GM12892 (cell line): ENCODE measurements around the gene MAGI2.
"Not testable (repeated sequence)": the region's sequence is repeated elsewhere in the genome, so short reads cannot be mapped to it uniquely, and the experiment has no call there.

ENCODE experiments used
- DNase-seq: peaks from one replicate; pipeline ENCODE4 v3.0.0; 2011; ENCODE audit not compliant: insufficient read length
- FAIRE-seq: peaks from 2 replicates; lab custom pipeline; 2011; peaks lifted over from hg19 to GRCh38; lab: Jason Lieb, UNC
- POLR2A ChIP-seq: IDR thresholded peaks from 2 replicates; pipeline ENCODE4 v1.6.1; 2011; ENCODE audit warnings: low read depth, low read length, control low read depth
- POLR2AphosphoS5 ChIP-seq: IDR thresholded peaks from 2 replicates; pipeline ENCODE4 v1.6.1; 2011; ENCODE audit warnings: low read depth, low read length, control low read depth
- TAF1 ChIP-seq: IDR thresholded peaks from 2 replicates; pipeline ENCODE4 v1.6.1; 2011; ENCODE audit warnings: low read depth, mild to moderate bottlenecking, control low read depth, low read length, borderline replicate concordance

The MAGI2 gene

GRCh38 chr7:78007231-78007630 lies 1446.2 kb downstream of the MAGI2 start:
- TF ChIP-seq TAF1 (no peak), POLR2A (no peak), POLR2AphosphoS5 (no peak)
- DNase-seq (no peak), FAIRE-seq (no peak)

- no peak for FAIRE-seq
- TF ChIP-seq POLR2A (no peak), TAF1 (no peak), POLR2AphosphoS5 (no peak)
- DNase-seq, result no peak
Measured at GRCh38 chr7:78006063-78006755, 1447.3 kb downstream of the MAGI2 start.

- TF ChIP-seq POLR2AphosphoS5 (no peak), POLR2A (no peak), TAF1 (no peak)
- FAIRE-seq (no peak), DNase-seq (no peak)
Measured at GRCh38 chr7:78002715-78003114, 1450.8 kb downstream of the MAGI2 start.

GRCh38 chr7:78002021-78002420 lies 1451.4 kb downstream of the MAGI2 start:
- DNase-seq (no peak), FAIRE-seq (no peak)
- TF ChIP-seq TAF1, result no peak
- no peak for TF ChIP-seq POLR2A
- no peak for TF ChIP-seq POLR2AphosphoS5

- not testable (repeated sequence) for DNase-seq, FAIRE-seq
Measured at GRCh38 chr7:77999168-77999567, 1454.3 kb downstream of the MAGI2 start.

GRCh38 chr7:77995717-77996116 lies 1457.8 kb downstream of the MAGI2 start:
- FAIRE-seq (no peak), DNase-seq (no peak)
- TF ChIP-seq TAF1 (no peak), POLR2AphosphoS5 (no peak)

- no peak for DNase-seq
Measured at GRCh38 chr7:77993838-77994237, 1459.6 kb downstream of the MAGI2 start.

GRCh38 chr7:77991656-77992055 lies 1461.8 kb downstream of the MAGI2 start:
- FAIRE-seq (no peak), DNase-seq (no peak)
- TF ChIP-seq TAF1 (no peak), POLR2AphosphoS5 (no peak), POLR2A (no peak)

More at GRCh38 chr7:77993838-77994237, 1459.6 kb downstream of the MAGI2 start:
- no peak for TF ChIP-seq POLR2A
- TF ChIP-seq TAF1, result no peak
- TF ChIP-seq POLR2AphosphoS5, result no peak
- no peak for FAIRE-seq

- DNase-seq, result no peak
- FAIRE-seq, result no peak
- no peak for TF ChIP-seq POLR2A
- TF ChIP-seq POLR2AphosphoS5, result no peak
- no peak for TF ChIP-seq TAF1
Measured at GRCh38 chr7:77989981-77990566, 1463.4 kb downstream of the MAGI2 start.

GRCh38 chr7:77985974-77986339 lies 1467.5 kb downstream of the MAGI2 start:
- DNase-seq, result no peak
- no peak for TF ChIP-seq POLR2AphosphoS5
- TF ChIP-seq TAF1, result no peak
- no peak for TF ChIP-seq POLR2A
- no peak for FAIRE-seq

GRCh38 chr7:77985232-77985973 lies 1468.1 kb downstream of the MAGI2 start:
- FAIRE-seq (no peak), DNase-seq (no peak)

GRCh38 chr7:77983973-77984372 lies 1469.5 kb downstream of the MAGI2 start:
- FAIRE-seq (no peak), DNase-seq (no peak)
- TF ChIP-seq POLR2AphosphoS5, result no peak
- no peak for TF ChIP-seq POLR2A
- no peak for TF ChIP-seq TAF1

More at GRCh38 chr7:77985232-77985973, 1468.1 kb downstream of the MAGI2 start:
- TF ChIP-seq POLR2AphosphoS5 (no peak), POLR2A (no peak), TAF1 (no peak)
